HL-60 (cell line): ENCODE measurements around the gene OR2AG2.

Experiments
- DNase-seq, 2 experiments: peaks; one replicate each; pipeline ENCODE4 v3.0.0-alpha.2; 2010 to 2020; ENCODE audit warnings: low read depth in 1 of 2, low spot score in 1 of 2
- H3K27ac ChIP-seq: fragments of 250-450 bp; sonication (Bioruptor Pico); replicated peaks from 2 replicates; pipeline ENCODE4 v1.5.1; 2020; ENCODE audit warnings: mild to moderate bottlenecking, moderate library complexity
- H3K27me3 ChIP-seq: fragments of 250-450 bp; sonication (Bioruptor Pico); 2 replicates; pipeline ENCODE4 v1.5.1; 2021; ENCODE audit warnings: mild to moderate bottlenecking, moderate library complexity; ENCODE audit not compliant: insufficient read depth, poor library complexity, severe bottlenecking
- H3K4me3 ChIP-seq: replicated peaks from 2 replicates; pipeline ENCODE4 v1.5.1; 2011; ENCODE audit warnings: mild to moderate bottlenecking, control low read depth, low read length; ENCODE audit not compliant: insufficient read depth
- CTCF ChIP-seq: IDR thresholded peaks from one replicate; pipeline ENCODE4 v1.5.1; 2011; ENCODE audit warnings: low read length, control low read depth, inconsistent platforms; ENCODE audit not compliant: insufficient read depth
- GABPA ChIP-seq: IDR thresholded peaks from 2 replicates; pipeline ENCODE4 v1.6.1; 2012; ENCODE audit warnings: low read depth
- POLR2AphosphoS5 ChIP-seq: IDR thresholded peaks from 2 replicates; pipeline ENCODE4 v1.6.1; 2012; ENCODE audit warnings: low read depth
- REST ChIP-seq: IDR thresholded peaks from 2 replicates; pipeline ENCODE4 v1.6.1; 2012; ENCODE audit warnings: low read depth; ENCODE audit not compliant: insufficient replicate concordance
- SPI1 ChIP-seq: IDR thresholded peaks from 2 replicates; pipeline ENCODE4 v1.6.1; 2012; ENCODE audit warnings: low read depth, mild to moderate bottlenecking, borderline replicate concordance

Gene OR2AG2

GRCh38 chr11:6746086-6746618 is 25.6 kb downstream of the OR2AG2 start:
- peak overlapping the region; percentile 8 for H3K4me3 ChIP-seq
- peak in 1 of 2 experiments; percentile 25 for DNase-seq
- peak overlapping the region; percentile 51 for H3K27ac ChIP-seq
- TF ChIP-seq REST, result no peak
- no peak for TF ChIP-seq SPI1
- TF ChIP-seq GABPA, result no peak
- no peak for TF ChIP-seq POLR2AphosphoS5
- no peak for TF ChIP-seq CTCF
- no peaks in the 10 kb centered on the region for H3K27me3 ChIP-seq

GRCh38 chr11:6745465-6746015 is 26.2 kb downstream of the OR2AG2 start:
- DNase-seq, result peak; percentile 16 to 38
- peak overlapping the region; percentile 51 for H3K27ac ChIP-seq
- no peaks in the 10 kb centered on the region for H3K27me3 ChIP-seq
- no peak overlapping the region for H3K4me3 ChIP-seq
- TF ChIP-seq SPI1, result no peak
- no peak for TF ChIP-seq CTCF
- no peak for TF ChIP-seq REST
- no peak for TF ChIP-seq GABPA
- no peak for TF ChIP-seq POLR2AphosphoS5

- H3K4me3 ChIP-seq, result no peak overlapping the region
- H3K27ac ChIP-seq, result peak overlapping the region; percentile 51
- no peak for DNase-seq
- no peak for TF ChIP-seq SPI1
- no peak for TF ChIP-seq CTCF
- TF ChIP-seq REST, result no peak
- no peak for TF ChIP-seq POLR2AphosphoS5
- TF ChIP-seq GABPA, result no peak
- H3K27me3 ChIP-seq, result no peaks in the 10 kb centered on the region
Observed at GRCh38 chr11:6745018-6745417, 26.8 kb downstream of the OR2AG2 start.
